ENCODE results near the gene CARMIL1. TPM values are rescaled to one million over a fixed set of nuclear protein-coding genes. Genes with fewer than 3 reads are reported as not detected.
"Not testable (repeated sequence)": the region's sequence is repeated elsewhere in the genome, so short reads cannot be mapped to it uniquely, and the experiment has no call there.

The CARMIL1 gene
- total RNA-seq, 1 experiment from 2014 or later: 9.8 TPM

GRCh38 chr6:25277386-25277785 is 1.8 kb upstream of the CARMIL1 start:
- DNase-seq (ENCODE audit: low read depth): no peak

- DNase-seq (ENCODE audit: low read depth): no peak
These were observed 1.3 kb upstream of the CARMIL1 start for GRCh38 chr6:25277857-25278256.

- DNase-seq (ENCODE audit: low read depth): no peak
These were observed 787 bp upstream of the CARMIL1 start for GRCh38 chr6:25278261-25278913.

GRCh38 chr6:25279748-25280343 is 672 bp downstream of the CARMIL1 start:
- no peak for DNase-seq (ENCODE audit: low read depth)

GRCh38 chr6:25280344-25281074 is 1.3 kb downstream of the CARMIL1 start:
- DNase-seq (ENCODE audit: low read depth): no peak

- no peak for DNase-seq (ENCODE audit: low read depth)
These were observed 7.7 kb downstream of the CARMIL1 start for GRCh38 chr6:25286891-25287290.

- no peak for DNase-seq (ENCODE audit: low read depth)
These were observed 8.8 kb downstream of the CARMIL1 start for GRCh38 chr6:25287941-25288340.

GRCh38 chr6:25288518-25288917 is 9.3 kb downstream of the CARMIL1 start:
- no peak for DNase-seq (ENCODE audit: low read depth)

- no peak for DNase-seq (ENCODE audit: low read depth)
These were observed 11.3 kb downstream of the CARMIL1 start for GRCh38 chr6:25290306-25291060.

- no peak for DNase-seq (ENCODE audit: low read depth)
These were observed 13.2 kb downstream of the CARMIL1 start for GRCh38 chr6:25292384-25292783.

GRCh38 chr6:25295651-25296050 is 16.5 kb downstream of the CARMIL1 start:
- peak; percentile 25 for DNase-seq (ENCODE audit: low read depth)

- DNase-seq (ENCODE audit: low read depth): no peak
These were observed 17.2 kb downstream of the CARMIL1 start for GRCh38 chr6:25296217-25296905.

- no peak for DNase-seq (ENCODE audit: low read depth)
These were observed 17.9 kb downstream of the CARMIL1 start for GRCh38 chr6:25297039-25297441.

GRCh38 chr6:25297823-25298522 is 18.8 kb downstream of the CARMIL1 start:
- DNase-seq (ENCODE audit: low read depth): no peak

- DNase-seq (ENCODE audit: low read depth): not testable (repeated sequence)
These were observed 19.3 kb downstream of the CARMIL1 start for GRCh38 chr6:25298523-25298865.

- no peak for DNase-seq (ENCODE audit: low read depth)
These were observed 22.2 kb downstream of the CARMIL1 start for GRCh38 chr6:25301362-25301761.

- no peak for DNase-seq (ENCODE audit: low read depth)
These were observed 23.0 kb downstream of the CARMIL1 start for GRCh38 chr6:25302151-25302550.

GRCh38 chr6:25302677-25303128 is 23.5 kb downstream of the CARMIL1 start:
- peak; percentile 80 for DNase-seq (ENCODE audit: low read depth)

- DNase-seq (ENCODE audit: low read depth): no peak
These were observed 24.1 kb downstream of the CARMIL1 start for GRCh38 chr6:25303254-25303653.

GRCh38 chr6:25306379-25306778 is 27.2 kb downstream of the CARMIL1 start:
- no peak for DNase-seq (ENCODE audit: low read depth)

All from HT1080 (cell line).